ENCODE results near the gene DRC7. TPM values are rescaled to one million over a fixed set of nuclear protein-coding genes. Genes with fewer than 3 reads are reported as not detected.
A peak's percentile ranks its signal among the peaks of the same experiment; 100 is the strongest.

Gene DRC7
- total RNA-seq, 1 donor from 2014 or later = not detected

DNA sequence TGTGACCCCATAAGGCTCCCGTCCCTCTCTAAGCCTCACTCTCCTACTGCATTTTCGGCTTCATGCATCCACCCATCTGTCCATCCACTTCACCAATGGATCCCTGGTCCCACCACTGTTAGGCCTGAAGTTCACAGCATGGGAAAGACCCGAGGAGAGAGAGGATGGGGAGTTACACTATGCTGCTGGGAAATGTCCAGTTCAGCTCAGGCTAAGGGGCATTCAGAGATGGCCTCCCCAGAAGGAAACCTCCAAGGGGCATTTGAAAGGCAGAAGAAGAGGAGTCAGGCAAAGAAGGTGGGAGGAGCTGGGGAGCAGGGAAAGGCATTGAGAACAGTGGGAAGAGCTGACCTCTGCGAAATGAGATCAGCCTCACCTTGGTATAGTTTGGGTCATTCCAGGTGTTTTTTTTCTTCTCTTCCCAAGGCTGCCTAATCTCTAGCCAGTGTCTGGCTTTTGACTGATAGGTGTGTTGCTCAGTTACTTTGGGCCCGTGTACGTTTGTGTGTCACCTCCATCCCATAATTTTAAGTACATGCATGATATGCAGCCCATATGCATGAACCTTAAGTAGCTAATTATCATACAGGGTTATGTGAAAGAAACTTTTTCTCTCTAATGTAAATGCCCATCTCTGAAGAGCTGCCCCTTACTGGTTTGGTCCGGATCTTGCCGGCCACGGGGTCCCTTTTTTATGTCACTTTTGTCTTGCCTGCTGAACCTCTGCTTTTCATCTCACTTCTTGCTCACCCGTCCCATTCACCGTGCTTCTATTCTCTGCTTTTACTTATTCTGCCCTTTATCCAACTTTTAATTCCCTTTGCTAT is 11.6 kb upstream of the DRC7 start:
- TF ChIP-seq CTCF (IDR thresholded peaks at IDR 0.05) = no peak
- H3K27me3 ChIP-seq = no peaks in the 10 kb centered on the region
- H3K4me1 ChIP-seq = no peaks in the 10 kb centered on the region
- no peaks in the 10 kb centered on the region for H3K9me3 ChIP-seq
- no peak overlapping the region for H3K27ac ChIP-seq
- no peak for DNase-seq (ENCODE audit: low spot score in 2 of 2)
- no peak overlapping the region for H3K4me3 ChIP-seq
- H3K36me3 ChIP-seq = no peaks in the 10 kb centered on the region
- intact Hi-C loops (cut with DNase I) = no loop called here

GRCh38 chr16:57683636-57684545 is 10.7 kb upstream of the DRC7 start:
- intact Hi-C loops (cut with DNase I) = no loop called here

GRCh38 chr16:57684626-57685358 is 9.8 kb upstream of the DRC7 start:
- no peak overlapping the region for H3K4me3 ChIP-seq
- TF ChIP-seq CTCF (IDR thresholded peaks at IDR 0.05) = no peak
- DNase-seq (ENCODE audit: low spot score in 2 of 2) = no peak
- H3K36me3 ChIP-seq = no peaks in the 10 kb centered on the region
- no peaks in the 10 kb centered on the region for H3K4me1 ChIP-seq
- H3K27ac ChIP-seq = no peak overlapping the region
- H3K27me3 ChIP-seq = no peaks in the 10 kb centered on the region
- H3K9me3 ChIP-seq = no peaks in the 10 kb centered on the region
- intact Hi-C loops (cut with DNase I) = no loop called here

More at GRCh38 chr16:57683636-57684545, 10.7 kb upstream of the DRC7 start:
- no peak overlapping the region for H3K27ac ChIP-seq
- no peaks in the 10 kb centered on the region for H3K36me3 ChIP-seq
- H3K27me3 ChIP-seq = no peaks in the 10 kb centered on the region
- no peaks in the 10 kb centered on the region for H3K4me1 ChIP-seq
- H3K9me3 ChIP-seq = no peaks in the 10 kb centered on the region
- TF ChIP-seq CTCF (IDR thresholded peaks at IDR 0.05) = no peak
- DNase-seq (ENCODE audit: low spot score in 2 of 2) = no peak
- no peak overlapping the region for H3K4me3 ChIP-seq

- peak in 1 of 2 donors; percentile 60 for DNase-seq (ENCODE audit: low spot score in 2 of 2)
- Histone ChIP-seq H3K27me3 (no peaks in the 10 kb centered on the region), H3K9me3 (no peaks in the 10 kb centered on the region), H3K36me3 (no peaks in the 10 kb centered on the region), H3K27ac (no peak overlapping the region), H3K4me1 (no peaks in the 10 kb centered on the region), H3K4me3 (no peak overlapping the region)
- no peak for TF ChIP-seq CTCF (IDR thresholded peaks at IDR 0.05)
- intact Hi-C loops (cut with DNase I) = no loop called here
Measured at GRCh38 chr16:57685633-57686032, 9.0 kb upstream of the DRC7 start.

- TF ChIP-seq CTCF (IDR thresholded peaks at IDR 0.05) = no peak
- peak in 1 of 2 donors; percentile 34 for DNase-seq (ENCODE audit: low spot score in 2 of 2)
- Histone ChIP-seq H3K36me3 (no peaks in the 10 kb centered on the region), H3K4me1 (no peaks in the 10 kb centered on the region), H3K9me3 (no peaks in the 10 kb centered on the region), H3K27ac (no peak overlapping the region), H3K4me3 (no peak overlapping the region), H3K27me3 (no peaks in the 10 kb centered on the region)
- intact Hi-C loops (cut with DNase I) = no loop called here
Measured at GRCh38 chr16:57686577-57686976, 8.0 kb upstream of the DRC7 start.
